Fibroblast of pulmonary artery (primary cell): ENCODE measurements around the gene KCNN3.

ENCODE experiments used
- DNase-seq: peaks from one replicate; pipeline ENCODE4 v3.0.0-alpha.2; 2010; ENCODE audit warnings: low read depth
- H3K4me3 ChIP-seq: replicated peaks from 2 replicates; pipeline ENCODE4 v1.5.1; 2011; ENCODE audit warnings: low read depth, mild to moderate bottlenecking, control low read depth, low read length, moderate library complexity
- CTCF ChIP-seq: IDR thresholded peaks from 2 replicates; pipeline ENCODE4 v1.5.1; 2011; ENCODE audit warnings: mild to moderate bottlenecking, control low read depth, low read length, inconsistent platforms; ENCODE audit errors: missing control alignments

The KCNN3 gene

GRCh38 chr1:154779551-154780189 is 90.4 kb downstream of the KCNN3 start:
- TF ChIP-seq CTCF, result no peak
- DNase-seq, result no peak
- H3K4me3 ChIP-seq, result no peak overlapping the region

GRCh38 chr1:154778944-154779343 is 91.1 kb downstream of the KCNN3 start:
- TF ChIP-seq CTCF, result no peak
- no peak for DNase-seq
- no peak overlapping the region for H3K4me3 ChIP-seq

GRCh38 chr1:154778275-154778674 is 91.8 kb downstream of the KCNN3 start:
- H3K4me3 ChIP-seq, result no peak overlapping the region
- DNase-seq, result no peak
- no peak for TF ChIP-seq CTCF

GRCh38 chr1:154777781-154778180 is 92.3 kb downstream of the KCNN3 start:
- H3K4me3 ChIP-seq, result no peak overlapping the region
- DNase-seq, result no peak
- TF ChIP-seq CTCF, result no peak

- no peak for TF ChIP-seq CTCF
- DNase-seq, result no peak
Observed at GRCh38 chr1:154777154-154777553, 92.9 kb downstream of the KCNN3 start.

GRCh38 chr1:154775621-154776605 is 94.2 kb downstream of the KCNN3 start:
- no peak overlapping the region for H3K4me3 ChIP-seq
- no peak for DNase-seq
- no peak for TF ChIP-seq CTCF

More at GRCh38 chr1:154777154-154777553, 92.9 kb downstream of the KCNN3 start:
- H3K4me3 ChIP-seq, result no peak overlapping the region
